Measurements from ENCODE around the gene NEDD4L.
A peak's percentile ranks its signal among the peaks of the same experiment; 100 is the strongest.

The NEDD4L gene

DNA sequence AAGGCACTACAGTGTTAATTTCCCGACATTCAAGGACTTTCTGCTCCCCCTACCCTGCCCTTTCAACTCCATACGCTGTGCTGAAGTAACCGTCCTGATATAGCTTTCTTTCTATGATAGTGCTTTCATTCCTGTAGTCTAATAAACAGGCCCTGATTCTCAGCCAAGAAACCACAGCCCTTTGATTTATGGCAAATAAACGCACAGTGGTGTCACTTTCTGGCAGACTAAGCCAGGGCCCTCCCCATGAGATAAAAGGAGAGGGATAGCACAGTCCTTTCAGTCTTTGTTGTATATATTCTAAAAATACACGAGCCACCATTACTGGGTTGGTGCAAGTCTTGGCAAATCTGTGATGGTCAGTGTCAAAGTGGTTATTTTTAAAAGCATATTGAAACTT, 293.7 kb downstream of the NEDD4L start:
- H3K9ac ChIP-seq (ENCODE audit: insufficient read length, low read depth), result no peak overlapping the region
- no peaks in the 10 kb centered on the region for H3K4me1 ChIP-seq (ENCODE audit: insufficient read depth, insufficient read length)
- no peaks in the 10 kb centered on the region for H3K27me3 ChIP-seq (ENCODE audit: insufficient read depth, insufficient read length)
- H3K4me3 ChIP-seq (ENCODE audit: insufficient read length, low read depth), result no peak overlapping the region
- no peak for DNase-seq (ENCODE audit: low read depth, low spot score)
- peaks cover 20% of the 10 kb centered on the region for H3K36me3 ChIP-seq (ENCODE audit: insufficient read depth, insufficient read length, low read length)
- TF ChIP-seq YY1 (IDR thresholded peaks at IDR 0.05; ENCODE audit: insufficient read depth, insufficient read length) (no peak), SUZ12 (IDR thresholded peaks at IDR 0.05; ENCODE audit: extremely low read depth, insufficient read depth, insufficient read length) (no peak), ZNF274 (IDR thresholded peaks at IDR 0.05; ENCODE audit: low read depth, low read length) (no peak)
- no peaks in the 10 kb centered on the region for H3K9me3 ChIP-seq (ENCODE audit: insufficient read depth, low read length)

DNA sequence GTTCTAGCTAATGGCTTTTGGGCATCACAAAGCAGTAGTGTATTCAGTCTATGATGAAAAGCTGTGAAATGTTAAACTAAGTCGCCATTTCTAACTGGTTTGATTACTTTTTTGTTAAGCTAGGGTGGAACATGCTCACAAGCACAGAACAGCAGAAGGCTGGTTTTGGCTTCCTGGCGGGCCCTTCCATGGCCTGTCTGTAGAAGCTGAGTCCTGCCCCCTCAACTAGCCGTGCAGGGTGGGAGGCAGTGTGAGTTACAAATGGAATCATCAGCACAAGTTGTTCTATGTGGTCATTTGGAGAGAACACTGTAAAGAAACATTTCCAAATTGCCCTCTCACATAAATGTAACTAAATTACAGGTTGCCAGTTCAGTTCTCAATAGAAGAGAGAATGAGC, 294.1 kb downstream of the NEDD4L start:
- TF ChIP-seq SUZ12 (IDR thresholded peaks at IDR 0.05; ENCODE audit: extremely low read depth, insufficient read depth, insufficient read length), result no peak
- TF ChIP-seq ZNF274 (IDR thresholded peaks at IDR 0.05; ENCODE audit: low read depth, low read length), result no peak
- no peak overlapping the region for H3K9ac ChIP-seq (ENCODE audit: insufficient read length, low read depth)
- H3K9me3 ChIP-seq (ENCODE audit: insufficient read depth, low read length), result no peaks in the 10 kb centered on the region
- no peak for DNase-seq (ENCODE audit: low read depth, low spot score)
- H3K36me3 ChIP-seq (ENCODE audit: insufficient read depth, insufficient read length, low read length), result peaks cover 24% of the 10 kb centered on the region
- H3K4me3 ChIP-seq (ENCODE audit: insufficient read length, low read depth), result no peak overlapping the region
- H3K27me3 ChIP-seq (ENCODE audit: insufficient read depth, insufficient read length), result no peaks in the 10 kb centered on the region
- no peaks in the 10 kb centered on the region for H3K4me1 ChIP-seq (ENCODE audit: insufficient read depth, insufficient read length)

DNA sequence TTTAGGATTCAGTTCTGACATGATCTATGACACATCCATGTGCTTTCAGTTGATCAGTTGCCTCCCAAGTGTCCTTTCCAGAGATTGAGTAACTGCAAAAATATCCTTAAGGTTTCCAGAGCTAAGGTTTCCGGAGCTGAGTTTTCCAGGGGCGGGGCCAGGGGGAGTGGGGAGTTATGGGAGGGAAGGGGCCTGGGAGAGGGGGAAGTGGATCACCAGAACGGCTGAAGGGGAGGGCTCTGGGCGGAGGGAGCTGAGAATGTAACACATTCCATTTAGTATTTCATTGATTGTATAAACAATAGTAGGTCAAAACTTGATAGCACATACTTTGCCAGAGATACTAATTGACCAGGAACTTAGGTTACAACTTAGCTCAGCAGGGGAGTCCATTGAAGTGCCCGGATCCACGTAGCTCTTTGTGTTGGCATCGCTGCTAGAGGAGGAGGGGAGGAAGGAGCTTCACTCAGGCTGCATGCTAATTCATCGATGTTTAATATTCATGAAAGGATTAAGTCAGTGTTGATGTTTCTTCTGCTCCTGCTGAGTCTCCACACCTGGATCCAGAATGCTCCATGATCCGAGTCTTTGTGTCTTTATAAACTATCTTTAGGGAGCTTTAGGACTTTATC, 295.1 kb downstream of the NEDD4L start:
- Histone ChIP-seq H3K36me3 (ENCODE audit: insufficient read depth, insufficient read length, low read length) (peaks cover 22% of the 10 kb centered on the region), H3K27me3 (ENCODE audit: insufficient read depth, insufficient read length) (no peaks in the 10 kb centered on the region), H3K4me1 (ENCODE audit: insufficient read depth, insufficient read length) (no peaks in the 10 kb centered on the region), H3K9me3 (ENCODE audit: insufficient read depth, low read length) (no peaks in the 10 kb centered on the region), H3K9ac (ENCODE audit: insufficient read length, low read depth) (no peak overlapping the region), H3K4me3 (ENCODE audit: insufficient read length, low read depth) (no peak overlapping the region)
- peak; percentile 18 for DNase-seq (ENCODE audit: low read depth, low spot score)
- TF ChIP-seq YY1 (IDR thresholded peaks at IDR 0.05; ENCODE audit: insufficient read depth, insufficient read length), result no peak
- TF ChIP-seq SUZ12 (IDR thresholded peaks at IDR 0.05; ENCODE audit: extremely low read depth, insufficient read depth, insufficient read length), result no peak
- TF ChIP-seq ZNF274 (IDR thresholded peaks at IDR 0.05; ENCODE audit: low read depth, low read length), result no peak

DNA sequence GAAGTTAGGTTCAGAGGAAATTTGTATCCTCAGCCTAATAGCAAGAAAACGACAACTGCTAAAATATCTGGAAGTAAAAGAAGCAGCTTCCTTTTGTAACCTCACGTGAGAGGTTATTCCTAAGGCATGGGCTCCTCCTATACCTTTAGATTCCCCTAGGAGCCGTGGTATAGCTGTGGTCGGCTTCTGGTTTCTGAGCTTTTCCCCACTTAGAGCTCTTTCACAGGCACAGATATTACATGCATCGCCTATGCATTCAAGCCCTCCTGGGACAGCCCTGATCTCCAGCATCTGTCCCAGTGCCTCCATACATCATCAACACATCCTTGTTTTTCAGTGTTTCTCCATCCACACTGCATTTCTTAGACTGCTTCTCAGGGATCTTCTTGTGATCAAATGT, 295.9 kb downstream of the NEDD4L start:
- no peak overlapping the region for H3K9ac ChIP-seq (ENCODE audit: insufficient read length, low read depth)
- no peaks in the 10 kb centered on the region for H3K9me3 ChIP-seq (ENCODE audit: insufficient read depth, low read length)
- H3K27me3 ChIP-seq (ENCODE audit: insufficient read depth, insufficient read length), result no peaks in the 10 kb centered on the region
- no peaks in the 10 kb centered on the region for H3K4me1 ChIP-seq (ENCODE audit: insufficient read depth, insufficient read length)
- DNase-seq (ENCODE audit: low read depth, low spot score), result no peak
- TF ChIP-seq YY1 (IDR thresholded peaks at IDR 0.05; ENCODE audit: insufficient read depth, insufficient read length) (no peak), ZNF274 (IDR thresholded peaks at IDR 0.05; ENCODE audit: low read depth, low read length) (no peak), SUZ12 (IDR thresholded peaks at IDR 0.05; ENCODE audit: extremely low read depth, insufficient read depth, insufficient read length) (no peak)
- peaks cover 21% of the 10 kb centered on the region for H3K36me3 ChIP-seq (ENCODE audit: insufficient read depth, insufficient read length, low read length)
- no peak overlapping the region for H3K4me3 ChIP-seq (ENCODE audit: insufficient read length, low read depth)

- no peak overlapping the region for H3K4me3 ChIP-seq (ENCODE audit: insufficient read length, low read depth)
- TF ChIP-seq ZNF274 (IDR thresholded peaks at IDR 0.05; ENCODE audit: low read depth, low read length), result no peak
- DNase-seq (ENCODE audit: low read depth, low spot score), result no peak
- H3K27me3 ChIP-seq (ENCODE audit: insufficient read depth, insufficient read length), result no peaks in the 10 kb centered on the region
- H3K4me1 ChIP-seq (ENCODE audit: insufficient read depth, insufficient read length), result no peaks in the 10 kb centered on the region
- H3K36me3 ChIP-seq (ENCODE audit: insufficient read depth, insufficient read length, low read length), result peaks cover 17% of the 10 kb centered on the region
- H3K9me3 ChIP-seq (ENCODE audit: insufficient read depth, low read length), result no peaks in the 10 kb centered on the region
- H3K9ac ChIP-seq (ENCODE audit: insufficient read length, low read depth), result no peak overlapping the region
These were observed 297.9 kb downstream of the NEDD4L start for GRCh38 chr18:58341916-58342315.

DNA sequence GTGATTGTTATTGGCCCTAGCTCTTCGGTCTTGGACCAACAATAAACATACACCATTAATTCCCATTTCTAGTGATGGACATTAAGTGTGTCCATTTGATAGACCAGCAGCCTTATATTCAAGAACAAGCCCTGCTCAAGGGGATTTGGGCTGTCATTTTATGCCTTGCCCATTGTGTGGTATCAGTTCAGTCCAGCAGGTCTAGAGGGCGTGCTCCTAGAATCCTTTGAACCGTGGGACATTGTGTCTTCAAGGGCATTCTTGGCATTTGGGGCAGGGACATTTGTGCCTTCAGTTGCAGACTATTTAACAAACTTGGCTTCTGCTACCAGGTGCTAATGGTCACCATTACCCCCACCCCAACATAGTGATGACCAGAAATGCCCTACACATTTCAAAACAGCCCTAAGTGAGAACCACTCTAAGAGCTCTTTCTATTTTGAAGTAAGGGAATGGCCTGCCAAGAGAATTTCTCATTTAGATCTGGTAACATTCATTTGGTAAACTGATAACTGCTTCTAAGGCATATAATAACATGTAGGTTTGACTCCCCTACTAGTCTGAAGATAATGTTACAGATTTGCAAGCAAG, 300.1 kb downstream of the NEDD4L start:
- no peak overlapping the region for H3K4me3 ChIP-seq (ENCODE audit: insufficient read length, low read depth)
- no peaks in the 10 kb centered on the region for H3K27me3 ChIP-seq (ENCODE audit: insufficient read depth, insufficient read length)
- H3K9me3 ChIP-seq (ENCODE audit: insufficient read depth, low read length), result no peaks in the 10 kb centered on the region
- H3K4me1 ChIP-seq (ENCODE audit: insufficient read depth, insufficient read length), result no peaks in the 10 kb centered on the region
- H3K9ac ChIP-seq (ENCODE audit: insufficient read length, low read depth), result no peak overlapping the region
- TF ChIP-seq YY1 (IDR thresholded peaks at IDR 0.05; ENCODE audit: insufficient read depth, insufficient read length) (no peak), SUZ12 (IDR thresholded peaks at IDR 0.05; ENCODE audit: extremely low read depth, insufficient read depth, insufficient read length) (no peak), ZNF274 (IDR thresholded peaks at IDR 0.05; ENCODE audit: low read depth, low read length) (no peak)
- DNase-seq (ENCODE audit: low read depth, low spot score), result no peak
- H3K36me3 ChIP-seq (ENCODE audit: insufficient read depth, insufficient read length, low read length), result peaks cover 20% of the 10 kb centered on the region

DNA sequence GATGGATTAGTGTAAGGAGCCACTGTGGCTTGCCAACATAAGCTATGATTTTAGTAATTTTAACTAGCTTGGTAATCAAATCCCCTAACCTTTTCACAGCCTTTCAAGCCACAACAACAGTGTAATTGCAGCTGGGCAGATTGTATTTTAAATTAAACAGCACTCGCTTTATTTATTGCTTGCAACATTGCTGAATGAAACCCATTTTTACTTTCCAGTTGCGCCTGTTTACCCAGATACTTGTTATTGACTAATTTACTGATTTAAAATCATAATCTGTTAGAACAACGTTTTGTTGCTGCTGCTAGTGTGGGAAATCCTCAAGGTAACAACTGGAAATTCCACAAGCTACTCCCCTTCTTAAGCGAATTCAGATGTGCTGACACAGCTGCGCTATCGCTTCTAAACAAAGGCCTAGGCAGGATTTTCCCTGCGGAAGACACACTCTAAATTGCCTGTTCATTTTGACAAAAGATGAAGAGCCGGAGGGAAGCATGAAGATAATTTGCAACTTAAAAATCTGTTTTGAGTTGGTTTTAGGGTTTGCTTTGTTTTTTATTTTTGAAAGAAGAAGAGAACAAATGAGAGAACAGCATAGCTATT, 300.9 kb downstream of the NEDD4L start:
- H3K27me3 ChIP-seq (ENCODE audit: insufficient read depth, insufficient read length), result no peaks in the 10 kb centered on the region
- no peak overlapping the region for H3K4me3 ChIP-seq (ENCODE audit: insufficient read length, low read depth)
- peaks cover 25% of the 10 kb centered on the region for H3K36me3 ChIP-seq (ENCODE audit: insufficient read depth, insufficient read length, low read length)
- H3K9me3 ChIP-seq (ENCODE audit: insufficient read depth, low read length), result no peaks in the 10 kb centered on the region
- H3K9ac ChIP-seq (ENCODE audit: insufficient read length, low read depth), result no peak overlapping the region
- no peaks in the 10 kb centered on the region for H3K4me1 ChIP-seq (ENCODE audit: insufficient read depth, insufficient read length)
- no peak for TF ChIP-seq ZNF274 (IDR thresholded peaks at IDR 0.05; ENCODE audit: low read depth, low read length)
- TF ChIP-seq YY1 (IDR thresholded peaks at IDR 0.05; ENCODE audit: insufficient read depth, insufficient read length), result no peak
- TF ChIP-seq SUZ12 (IDR thresholded peaks at IDR 0.05; ENCODE audit: extremely low read depth, insufficient read depth, insufficient read length), result no peak
- peak; percentile 28 for DNase-seq (ENCODE audit: low read depth, low spot score)

All from NT2/D1 (cell line).